ENCODE data around the gene UBAC2.

The UBAC2 gene

GRCh38 chr13:99422586-99423220, 222.0 kb downstream of the UBAC2 start:
- no peak for TF ChIP-seq ZNF274 (IDR thresholded peaks at IDR 0.05; ENCODE audit: low read depth, low read length)
- H3K4me3 ChIP-seq (ENCODE audit: low read length), result no peak overlapping the region

GRCh38 chr13:99425485-99426341, 225.1 kb downstream of the UBAC2 start:
- no peak for TF ChIP-seq ZNF274 (IDR thresholded peaks at IDR 0.05; ENCODE audit: low read depth, low read length)
- H3K4me3 ChIP-seq (ENCODE audit: low read length), result peak overlapping the region; percentile 49; the same call in 1 of the 2 replicates

DNA sequence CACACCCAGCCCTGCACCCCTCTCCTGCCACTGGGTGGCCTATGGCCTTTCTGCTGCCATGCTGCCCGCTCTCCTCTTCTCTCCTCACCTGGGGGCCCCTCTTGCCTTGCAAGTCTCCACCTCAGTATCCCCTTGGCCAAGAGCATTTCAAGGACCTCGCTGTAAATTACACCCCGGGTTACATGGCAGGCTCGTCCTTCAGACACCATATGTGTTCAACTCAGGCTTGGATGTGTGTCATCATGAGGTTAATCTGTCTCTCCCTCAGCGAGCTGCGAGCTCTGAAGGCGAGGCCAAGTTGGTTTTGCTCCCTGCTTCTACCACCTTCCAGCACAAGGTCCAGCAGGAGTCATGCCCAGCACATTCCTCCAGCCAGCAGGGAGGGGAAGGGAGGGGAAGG, 225.8 kb downstream of the UBAC2 start:
- no peak overlapping the region for H3K4me3 ChIP-seq (ENCODE audit: low read length)
- no peak for TF ChIP-seq ZNF274 (IDR thresholded peaks at IDR 0.05; ENCODE audit: low read depth, low read length)

- TF ChIP-seq ZNF274 (IDR thresholded peaks at IDR 0.05; ENCODE audit: low read depth, low read length), result no peak
- no peak overlapping the region for H3K4me3 ChIP-seq (ENCODE audit: low read length)
These were observed 229.0 kb downstream of the UBAC2 start for GRCh38 chr13:99429670-99430069.

DNA sequence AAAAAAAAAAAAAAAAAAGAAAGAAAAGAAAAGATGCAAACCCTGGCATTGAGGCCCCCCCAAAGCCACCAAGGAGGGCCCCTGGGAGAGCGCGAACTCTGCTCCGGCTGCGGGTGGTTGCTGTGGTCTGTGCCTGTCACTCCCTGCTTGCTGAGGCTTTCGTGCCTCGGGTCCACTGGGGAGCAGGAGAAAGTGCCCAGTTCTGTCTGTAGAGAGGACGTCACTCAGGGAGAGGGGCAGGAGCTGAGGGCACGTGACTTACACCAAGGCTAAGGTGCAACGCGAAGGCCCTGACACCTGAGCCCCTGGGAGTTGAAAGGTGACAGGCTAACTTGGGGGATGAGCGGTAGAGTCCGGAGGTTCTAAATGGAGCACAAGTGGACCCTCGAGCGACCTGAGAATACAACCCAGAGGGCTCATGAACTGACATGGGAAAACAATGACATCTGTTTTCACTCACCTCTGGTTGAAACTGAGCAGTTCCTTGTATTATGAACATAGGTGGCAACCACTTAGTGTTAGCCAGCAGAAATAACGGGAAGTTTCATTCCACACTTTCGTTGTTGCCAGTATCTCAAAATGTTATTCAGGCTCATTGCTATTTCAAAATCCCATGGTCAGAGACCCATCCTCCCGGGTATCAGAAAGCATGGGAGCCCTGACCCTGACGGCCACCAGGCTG, 231.4 kb downstream of the UBAC2 start:
- H3K4me3 ChIP-seq (ENCODE audit: low read length), result peak overlapping the region; percentile 6; the same call in 1 of the 2 replicates
- TF ChIP-seq ZNF274 (IDR thresholded peaks at IDR 0.05; ENCODE audit: low read depth, low read length), result no peak

GRCh38 chr13:99432609-99433542, 232.2 kb downstream of the UBAC2 start:
- no peak for TF ChIP-seq ZNF274 (IDR thresholded peaks at IDR 0.05; ENCODE audit: low read depth, low read length)
- peak overlapping the region; percentile 6; the same call in 1 of the 2 replicates for H3K4me3 ChIP-seq (ENCODE audit: low read length)

DNA sequence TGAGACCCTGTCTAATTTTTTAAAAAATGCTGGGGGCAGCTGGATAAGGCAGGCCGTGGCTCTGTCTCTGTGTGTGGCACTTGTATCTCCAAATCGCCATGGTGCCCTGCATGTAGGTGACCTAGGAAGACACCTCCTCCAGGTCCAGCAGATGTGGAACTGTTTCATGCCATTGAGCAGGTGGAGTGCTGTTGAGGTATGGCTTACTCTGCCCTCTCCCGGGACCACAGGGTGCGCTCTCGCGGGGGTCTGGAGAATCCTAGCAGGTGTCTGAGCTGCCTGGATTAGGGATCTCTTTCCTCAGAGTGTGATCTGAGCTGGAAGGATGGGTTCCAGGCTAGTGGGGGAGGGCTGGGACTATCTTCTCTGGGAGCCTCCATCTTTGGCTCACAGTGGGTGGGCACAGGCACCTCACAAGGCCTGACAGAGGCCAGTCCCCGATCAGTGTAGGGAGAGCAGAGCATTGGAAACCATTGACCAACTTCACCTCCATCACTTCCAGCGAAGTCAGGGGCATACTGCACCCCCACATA, 233.0 kb downstream of the UBAC2 start:
- no peak overlapping the region; the same call in 1 of the 2 replicates for H3K4me3 ChIP-seq (ENCODE audit: low read length)
- TF ChIP-seq ZNF274 (IDR thresholded peaks at IDR 0.05; ENCODE audit: low read depth, low read length), result no peak

DNA sequence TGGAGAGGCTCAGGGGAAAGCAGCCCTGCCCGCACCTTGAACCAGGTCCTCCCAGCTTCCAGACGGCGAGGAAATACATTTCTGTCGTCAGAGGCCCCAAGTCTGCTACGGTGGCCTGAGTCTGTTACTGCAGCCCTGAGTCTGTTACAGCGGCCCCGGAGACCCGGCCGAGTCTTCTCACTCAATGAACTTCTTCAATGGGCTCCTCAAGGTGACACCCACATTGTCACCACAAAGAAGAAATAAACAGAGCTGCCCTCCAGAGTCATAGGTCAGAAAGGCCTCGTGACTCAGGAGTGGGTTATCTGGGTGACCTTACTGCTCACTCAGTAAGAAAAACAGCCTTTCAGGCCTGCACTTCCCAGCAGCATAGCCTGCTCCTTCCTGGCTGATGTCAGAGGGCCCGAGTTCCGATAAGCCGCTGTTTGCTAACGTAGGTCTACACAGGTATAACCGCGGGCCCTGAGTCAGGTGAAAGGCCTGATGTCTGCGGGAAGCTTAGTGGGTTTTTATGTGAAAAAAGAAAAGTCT, 233.7 kb downstream of the UBAC2 start:
- no peak for TF ChIP-seq ZNF274 (IDR thresholded peaks at IDR 0.05; ENCODE audit: low read depth, low read length)
- no peak overlapping the region for H3K4me3 ChIP-seq (ENCODE audit: low read length)

DNA sequence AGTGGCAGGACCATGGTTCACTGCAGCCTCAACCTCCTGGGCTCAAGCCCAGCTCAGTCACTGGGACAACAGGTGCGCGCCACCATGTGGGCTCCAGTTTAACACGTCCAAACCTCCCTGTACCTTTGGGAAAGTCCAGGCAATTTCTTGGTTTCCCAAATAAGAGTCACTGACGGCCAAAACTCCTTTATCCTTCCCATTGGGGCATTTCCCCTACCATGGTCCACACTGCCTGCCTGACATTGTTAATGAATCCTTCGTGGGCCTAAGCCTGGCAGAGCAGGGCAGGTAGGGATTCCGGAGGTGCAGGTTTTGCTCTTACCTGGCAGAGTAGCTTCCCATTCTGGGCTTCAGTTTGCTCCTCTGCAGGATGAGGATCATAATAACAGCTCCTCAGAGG, 234.5 kb downstream of the UBAC2 start:
- no peak overlapping the region for H3K4me3 ChIP-seq (ENCODE audit: low read length)
- no peak for TF ChIP-seq ZNF274 (IDR thresholded peaks at IDR 0.05; ENCODE audit: low read depth, low read length)

DNA sequence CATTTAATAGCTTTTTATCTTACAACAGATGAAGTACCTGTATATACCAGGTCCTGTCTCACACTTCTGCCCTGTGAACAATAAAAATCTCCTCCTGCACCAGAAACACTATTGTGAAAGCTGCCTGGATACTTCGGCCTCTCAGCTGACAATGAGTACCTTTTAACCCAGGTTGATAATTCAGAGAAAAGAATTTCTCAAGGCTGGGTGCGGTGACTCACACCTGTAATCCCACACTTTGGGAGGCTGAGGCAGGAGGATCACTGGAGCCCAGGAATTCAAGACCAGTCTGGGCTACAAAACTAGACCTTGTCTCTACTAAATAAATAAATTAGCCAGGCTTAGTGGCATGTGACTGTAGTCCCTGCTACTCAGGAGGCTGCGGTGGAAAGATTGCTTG, 235.3 kb downstream of the UBAC2 start:
- TF ChIP-seq ZNF274 (IDR thresholded peaks at IDR 0.05; ENCODE audit: low read depth, low read length), result no peak
- no peak overlapping the region for H3K4me3 ChIP-seq (ENCODE audit: low read length)
